K562 (cell line): Measurements from ENCODE around the gene CTDSPL. TPM values are rescaled to one million over a fixed set of nuclear protein-coding genes. Genes with fewer than 3 reads are reported as not detected.

Source experiments
- ARID3A ChIP-seq: IDR thresholded peaks from 2 replicates; pipeline ENCODE4 v1.6.1; 2012; ENCODE audit warnings: low read depth, low read length, improper control_type of control experiment, borderline replicate concordance
- BCOR ChIP-seq: fragments of 450-650 bp; IDR thresholded peaks from 2 replicates; pipeline ENCODE4 v1.6.1; 2016
- CHD4 ChIP-seq: fragments of 200-600 bp; sonication (generic); IDR thresholded peaks from 3 replicates; pipeline ENCODE4 v1.6.1; 2012; ENCODE audit warnings: low read depth, mild to moderate bottlenecking, mixed read lengths, low read length, inconsistent platforms; ENCODE audit not compliant: insufficient read depth, insufficient replicate concordance, poor library complexity, severe bottlenecking
- TAL1 ChIP-seq: fragments of 450-650 bp; IDR thresholded peaks from 2 replicates; pipeline ENCODE4 v1.6.1; 2016; ENCODE audit warnings: mild to moderate bottlenecking
- ZNF140 ChIP-seq: fragments of 250-450 bp; sonication (Bioruptor Pico); IDR thresholded peaks from 2 replicates; pipeline ENCODE4 v1.8.0; 2021; ENCODE audit warnings: moderate library complexity, mild to moderate bottlenecking, inconsistent platforms
- ZNF318 ChIP-seq, 2 experiments: fragments of 450-650 bp; IDR thresholded peaks; 2 replicates each; pipeline ENCODE4 v1.6.1; 2016; ENCODE audit warnings: mild to moderate bottlenecking in 2 of 2, borderline replicate concordance in 1 of 2, low read depth in 1 of 2, moderate library complexity in 1 of 2
- ZNF507 ChIP-seq: conservative IDR thresholded peaks from 2 replicates; pipeline ENCODE4 v1.6.1; 2017; ENCODE audit warnings: missing genetic modification characterization, missing compliant biosample characterization
- ZNF518B ChIP-seq: fragments of 250-450 bp; sonication (Bioruptor Pico); IDR thresholded peaks from 2 replicates; pipeline ENCODE4 v1.5.0; 2021; ENCODE audit warnings: mild to moderate bottlenecking, moderate library complexity
- polyA plus RNA-seq, 8 experiments: library from polyadenylated mRNA; depleted of rRNA in 4 of 8; stranded (reverse) in 5 of 8; unstranded in 3 of 8; fragments of >200 nt; fragmentation: Nextera tagmentation in 2 of 8; fragmentation: Illumina TruSeq in 1 of 8; extraction: Ambion mirVana in 2 of 8; extraction: Trizol in 1 of 8; gene quantifications; 2 replicates each; pipeline versions ENCODE4 v1.2.1 to v1.2.3, GENCODE V29; 2011 to 2014; ENCODE audit warnings: inconsistent platforms in 1 of 8, missing spikeins in 1 of 8
- total RNA-seq, 7 experiments: library from RNA; depleted of rRNA in 6 of 7; stranded (reverse); fragments of >200 nt in 6 of 7; fragmentation: Illumina TruSeq in 2 of 7; extraction: Trizol in 2 of 7; gene quantifications; 2 replicates each; pipeline versions ENCODE4 v1.2.1 to v1.2.3, GENCODE V29; 2011 to 2021; ENCODE audit warnings: low replicate concordance in 1 of 7
- TF ChIP-seq, protein P1 (sequence below): fragments of 150-350 bp; conservative IDR thresholded peaks from 2 replicates; pipeline ENCODE4 v1.6.1; 2014; ENCODE audit warnings: low read length

The CTDSPL gene
- total and polyA plus RNA-seq, 9 of the 15 experiments (the other 6 are each of a cell fraction or from before 2014, with no cell fraction given) = 5.1 to 19.3 (median 11.3) TPM

- TF ChIP-seq, protein P1, sequence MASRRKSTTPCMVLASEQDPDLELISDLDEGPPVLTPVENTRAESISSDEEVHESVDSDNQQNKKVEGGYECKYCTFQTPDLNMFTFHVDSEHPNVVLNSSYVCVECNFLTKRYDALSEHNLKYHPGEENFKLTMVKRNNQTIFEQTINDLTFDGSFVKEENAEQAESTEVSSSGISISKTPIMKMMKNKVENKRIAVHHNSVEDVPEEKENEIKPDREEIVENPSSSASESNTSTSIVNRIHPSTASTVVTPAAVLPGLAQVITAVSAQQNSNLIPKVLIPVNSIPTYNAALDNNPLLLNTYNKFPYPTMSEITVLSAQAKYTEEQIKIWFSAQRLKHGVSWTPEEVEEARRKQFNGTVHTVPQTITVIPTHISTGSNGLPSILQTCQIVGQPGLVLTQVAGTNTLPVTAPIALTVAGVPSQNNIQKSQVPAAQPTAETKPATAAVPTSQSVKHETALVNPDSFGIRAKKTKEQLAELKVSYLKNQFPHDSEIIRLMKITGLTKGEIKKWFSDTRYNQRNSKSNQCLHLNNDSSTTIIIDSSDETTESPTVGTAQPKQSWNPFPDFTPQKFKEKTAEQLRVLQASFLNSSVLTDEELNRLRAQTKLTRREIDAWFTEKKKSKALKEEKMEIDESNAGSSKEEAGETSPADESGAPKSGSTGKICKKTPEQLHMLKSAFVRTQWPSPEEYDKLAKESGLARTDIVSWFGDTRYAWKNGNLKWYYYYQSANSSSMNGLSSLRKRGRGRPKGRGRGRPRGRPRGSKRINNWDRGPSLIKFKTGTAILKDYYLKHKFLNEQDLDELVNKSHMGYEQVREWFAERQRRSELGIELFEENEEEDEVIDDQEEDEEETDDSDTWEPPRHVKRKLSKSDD = no peak
- TF ChIP-seq TAL1 (peak; percentile 100), ZNF507 (tag) (no peak), ZNF518B (CRISPR knock-in tag) (no peak), ZNF318 (IDR thresholded peaks at IDR 0.05; ENCODE audit: borderline replicate concordance in 1 of 2, low read depth in 1 of 2) (no peak), ARID3A (peak; percentile 80; the same call in 1 of the 2 replicates), ZNF140 (CRISPR knock-in tag) (no peak), CHD4 (no peak), BCOR (peak; percentile 74)
These were observed 125.0 kb downstream of the CTDSPL start (continued) for GRCh38 chr3:37986479-37987314.
